IPS DF 6.9 (cell line): ENCODE measurements around the gene GZMA.
"Not testable (repeated sequence)": the region's sequence is repeated elsewhere in the genome, so short reads cannot be mapped to it uniquely, and the experiment has no call there.

Experiments
- DNase-seq: peaks from one replicate; pipeline ENCODE4 v3.0.0-alpha.2; 2013; ENCODE audit warnings: low read depth, low spot score
- H3K27ac ChIP-seq: one replicate; pipeline ENCODE4 v1.5.1; 2013; ENCODE audit warnings: low read length, control low read depth
- H3K27me3 ChIP-seq: 2 replicates; pipeline ENCODE4 v1.6.1; 2013; ENCODE audit warnings: mild to moderate bottlenecking, low read length; ENCODE audit not compliant: control insufficient read depth, insufficient read depth
- H3K36me3 ChIP-seq: 2 replicates; pipeline ENCODE4 v1.6.1; 2013; ENCODE audit warnings: low read length; ENCODE audit not compliant: control insufficient read depth, insufficient read depth
- H3K4me1 ChIP-seq: 2 replicates; pipeline ENCODE4 v1.6.1; 2013; ENCODE audit warnings: low read length; ENCODE audit not compliant: control insufficient read depth, insufficient read depth
- H3K4me3 ChIP-seq: 2 replicates; pipeline ENCODE4 v1.5.1; 2013; ENCODE audit warnings: mild to moderate bottlenecking, low read length
- H3K9me3 ChIP-seq: 2 replicates; pipeline ENCODE4 v1.6.1; 2013; ENCODE audit warnings: low read length, inconsistent platforms; ENCODE audit not compliant: control insufficient read depth, insufficient read depth
- WGBS: extraction: QIAGEN DNeasy Blood & Tissue Kit; methylation state at CpG from one replicate; pipeline ENCODE4 v1.1.7; 2013; ENCODE audit warnings: mixed read lengths, missing lambda C conversion rate; ENCODE audit not compliant: insufficient read length, insufficient coverage; 5-methylcytosine and 5-hydroxymethylcytosine counted together

Gene GZMA

DNA sequence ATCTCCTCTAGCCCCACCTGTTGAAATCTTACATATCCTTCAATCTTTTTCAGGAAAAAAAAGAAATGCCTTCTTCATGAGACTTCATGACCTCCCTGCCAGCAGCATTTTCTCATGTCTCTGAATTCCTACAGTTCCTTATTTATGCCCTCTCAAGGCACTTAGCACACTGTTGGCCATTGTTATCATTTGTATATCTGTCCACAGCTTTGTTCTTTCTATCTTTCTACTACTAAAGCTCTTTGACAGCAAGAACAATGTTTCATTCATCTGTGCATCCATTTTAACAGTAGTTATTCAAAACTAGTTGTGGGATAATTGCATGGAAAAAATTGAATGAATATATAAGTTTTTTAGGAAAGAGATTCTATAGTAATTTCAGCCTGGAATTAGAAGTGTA lies 20.9 kb upstream of the GZMA start:
- Histone ChIP-seq H3K36me3 (no peaks in the 10 kb centered on the region), H3K27me3 (no peaks in the 10 kb centered on the region), H3K4me1 (no peaks in the 10 kb centered on the region), H3K9me3 (no peaks in the 10 kb centered on the region; the same call in 1 of the 2 replicates), H3K4me3 (no peak overlapping the region), H3K27ac (no peak overlapping the region)
- DNase-seq, result no peak

DNA sequence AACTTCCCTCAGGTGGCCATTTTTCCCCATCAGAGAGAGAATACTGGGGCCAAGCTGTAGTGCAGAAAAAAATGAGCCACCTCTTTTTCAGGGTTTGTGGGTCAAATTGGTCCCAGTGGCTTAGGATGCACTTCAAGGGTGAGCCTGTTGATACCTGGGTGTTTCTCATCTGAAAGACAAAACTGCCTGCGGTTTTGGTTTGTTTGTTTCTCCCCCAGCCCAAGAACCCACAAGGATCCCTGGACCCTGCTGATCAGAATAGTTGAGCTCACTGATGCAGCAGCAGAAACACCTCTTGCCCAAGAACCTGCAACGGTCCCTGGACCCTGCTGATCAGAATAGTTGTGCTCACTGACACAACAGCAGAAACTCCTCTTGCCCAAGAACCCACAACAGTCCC lies 13.1 kb upstream of the GZMA start:
- not testable (repeated sequence) for H3K36me3 ChIP-seq, H3K9me3 ChIP-seq, DNase-seq, H3K27ac ChIP-seq, H3K27me3 ChIP-seq, H3K4me3 ChIP-seq, H3K4me1 ChIP-seq
- no CpG with 5 or more reads among the region's 2 CpGs for WGBS

DNA sequence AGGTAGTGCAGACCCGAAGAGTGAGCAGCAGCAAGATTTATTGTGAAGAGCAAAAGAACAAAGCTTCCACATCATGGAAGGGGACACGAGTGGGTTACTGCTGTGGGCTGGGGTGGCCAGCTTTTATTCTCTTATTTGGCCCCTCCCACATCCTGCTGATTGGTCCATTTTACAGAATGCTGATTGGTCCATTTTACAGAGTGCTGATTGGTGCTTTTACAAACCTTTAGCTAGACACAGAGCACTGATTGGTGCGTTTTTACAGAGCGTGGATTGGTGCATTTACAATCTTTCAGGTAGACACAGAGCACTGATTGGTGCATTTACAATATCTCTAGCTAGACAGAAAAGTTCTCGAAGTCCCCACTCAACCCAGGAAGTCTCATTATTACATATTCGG lies 11.4 kb upstream of the GZMA start:
- not testable (repeated sequence) for H3K4me1 ChIP-seq, H3K9me3 ChIP-seq, H3K27me3 ChIP-seq, H3K36me3 ChIP-seq, H3K27ac ChIP-seq, H3K4me3 ChIP-seq, DNase-seq
- WGBS, result no CpG with 5 or more reads among the region's 6 CpGs

DNA sequence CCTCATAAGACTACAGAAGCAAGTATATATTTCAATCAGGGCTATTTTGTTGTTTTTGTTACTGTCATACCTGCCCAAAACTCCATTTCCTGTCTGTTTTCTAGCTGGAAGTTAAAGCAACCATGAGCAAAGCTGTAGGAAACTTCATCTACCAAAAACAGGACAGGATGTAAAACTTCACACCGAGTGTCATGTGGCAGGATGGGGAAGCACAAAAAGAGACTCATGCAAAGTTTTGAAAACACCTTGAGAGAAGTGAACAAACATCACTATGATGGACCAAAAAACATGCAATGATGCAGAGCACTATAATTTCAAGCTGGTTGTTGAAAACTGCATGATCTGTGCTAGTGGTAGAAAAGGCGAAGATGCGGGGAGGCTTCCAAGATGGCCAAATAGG lies 6.3 kb upstream of the GZMA start:
- no peak for DNase-seq
- H3K4me1 ChIP-seq, result no peaks in the 10 kb centered on the region
- H3K27ac ChIP-seq, result no peak overlapping the region
- no peak overlapping the region for H3K4me3 ChIP-seq
- no CpG with 5 or more reads among the region's 3 CpGs for WGBS
- no peaks in the 10 kb centered on the region for H3K27me3 ChIP-seq
- no peaks in the 10 kb centered on the region for H3K36me3 ChIP-seq
- H3K9me3 ChIP-seq, result no peaks in the 10 kb centered on the region

DNA sequence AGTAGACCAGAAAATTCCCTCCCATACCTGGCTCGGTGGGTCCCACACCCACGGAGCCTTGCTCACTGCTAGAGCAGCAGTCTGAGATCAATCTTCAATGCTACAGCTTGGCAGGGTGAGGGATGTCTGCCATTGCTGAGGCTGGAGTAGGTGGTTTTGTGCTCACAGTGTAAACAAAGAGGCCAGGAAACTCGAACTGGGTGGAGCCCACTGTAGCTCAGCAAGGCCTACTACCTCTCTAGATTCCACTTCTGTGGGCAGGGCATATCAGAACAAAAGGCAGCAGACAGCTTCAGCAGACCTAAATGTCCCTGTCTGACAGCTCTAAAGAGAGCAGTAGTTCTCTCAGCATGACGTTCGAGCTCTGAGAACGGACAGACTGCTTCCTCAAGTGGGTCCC lies 5.6 kb upstream of the GZMA start:
- Histone ChIP-seq H3K4me3 (no peak overlapping the region), H3K36me3 (no peaks in the 10 kb centered on the region), H3K27ac (no peak overlapping the region), H3K9me3 (no peaks in the 10 kb centered on the region), H3K4me1 (no peaks in the 10 kb centered on the region), H3K27me3 (no peaks in the 10 kb centered on the region)
- DNase-seq, result no peak
- no CpG with 5 or more reads among the region's 6 CpGs for WGBS

DNA sequence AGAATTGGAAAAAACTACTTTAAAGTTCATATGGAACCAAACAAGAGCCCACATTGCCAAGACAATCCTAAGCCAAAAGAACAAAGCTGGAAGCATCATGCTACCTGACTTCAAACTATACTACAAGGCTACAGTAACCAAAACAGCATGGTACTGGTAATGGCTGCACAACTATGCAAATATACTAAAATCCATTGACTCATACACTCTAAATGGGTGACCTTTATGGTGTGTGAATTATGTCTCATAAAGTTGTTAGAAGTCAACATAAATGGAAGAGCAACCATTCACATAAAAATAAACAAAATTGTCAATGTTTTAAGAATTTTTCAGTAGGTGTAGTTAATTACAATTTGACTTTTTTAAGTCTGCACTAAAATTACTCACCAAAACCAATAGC lies 1.3 kb upstream of the GZMA start:
- not testable (repeated sequence) for H3K9me3 ChIP-seq, H3K27ac ChIP-seq, H3K36me3 ChIP-seq, H3K4me3 ChIP-seq, DNase-seq, H3K4me1 ChIP-seq, H3K27me3 ChIP-seq

DNA sequence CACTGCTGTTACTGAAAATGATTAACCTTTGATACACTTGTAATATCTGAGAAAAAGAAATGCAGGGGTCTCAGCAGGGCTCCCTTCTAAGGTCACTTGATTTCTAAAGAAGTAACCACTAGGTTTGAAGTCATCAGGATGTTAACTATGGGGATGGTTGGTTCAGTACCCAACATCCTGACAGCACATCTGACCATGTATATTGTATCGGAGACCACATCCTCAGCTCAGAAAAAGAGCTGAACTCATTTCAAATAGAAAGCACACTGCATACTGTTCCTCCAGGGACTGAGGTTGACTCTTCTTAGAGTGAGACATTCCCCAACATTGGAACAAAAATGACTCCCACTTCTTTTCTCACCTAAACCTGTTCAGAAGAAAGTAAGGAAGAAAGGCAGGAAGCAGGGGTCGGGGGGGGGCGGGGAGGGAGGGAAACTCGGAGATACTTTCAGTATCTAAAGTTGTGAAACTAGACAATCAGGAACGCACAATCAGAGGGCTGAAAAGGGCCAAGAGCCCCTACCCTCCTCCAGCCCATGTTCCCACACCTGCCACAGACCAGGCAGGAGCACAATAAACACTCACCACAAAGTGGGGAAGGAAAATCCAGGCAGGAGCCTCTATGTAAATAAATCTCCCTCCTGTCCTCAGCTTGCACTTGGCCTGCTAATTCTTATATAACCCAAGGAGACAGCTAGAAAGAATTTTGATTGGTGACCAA lies 730 bp upstream of the GZMA start:
- no peak for DNase-seq
- Histone ChIP-seq H3K9me3 (no peaks in the 10 kb centered on the region), H3K27me3 (no peaks in the 10 kb centered on the region), H3K4me3 (no peak overlapping the region), H3K36me3 (no peaks in the 10 kb centered on the region), H3K27ac (no peak overlapping the region), H3K4me1 (no peaks in the 10 kb centered on the region)
- no CpG with 5 or more reads among the region's 5 CpGs for WGBS

DNA sequence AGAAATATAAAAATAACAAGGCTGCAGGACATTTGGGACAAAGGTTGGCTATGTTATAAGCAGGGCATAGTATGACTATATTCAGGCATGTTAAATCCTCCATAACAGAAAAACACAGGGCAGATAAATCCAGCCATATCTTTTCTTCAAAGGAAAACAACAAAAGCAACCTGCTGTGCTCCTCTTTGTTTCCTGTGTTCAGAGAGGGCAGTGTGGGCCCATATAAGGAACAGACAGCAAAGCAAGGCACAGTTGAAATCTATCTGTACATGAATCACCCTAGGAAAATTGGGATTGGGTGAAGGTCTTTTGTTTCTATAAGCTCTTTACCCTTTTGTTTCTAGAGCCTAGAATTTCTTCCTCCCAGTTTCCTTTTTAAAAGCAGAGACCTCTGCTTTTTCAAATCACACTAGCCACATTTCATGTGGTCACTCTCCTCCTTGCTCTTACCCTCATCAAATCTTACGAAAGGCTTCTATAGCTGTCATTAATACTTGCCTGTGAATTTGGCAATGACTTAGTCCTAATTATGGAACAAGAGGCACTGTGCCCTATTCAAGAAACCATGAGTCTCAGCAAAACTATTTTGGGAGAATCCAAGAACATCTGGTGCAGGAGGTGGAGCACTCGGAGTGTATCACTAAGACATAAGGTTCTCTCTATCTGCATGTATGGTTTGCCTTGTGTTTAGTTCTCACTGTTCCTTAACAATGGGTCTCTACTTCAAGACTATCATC lies 1.8 kb downstream of the GZMA start:
- H3K27me3 ChIP-seq, result no peaks in the 10 kb centered on the region
- no peak for DNase-seq
- H3K4me1 ChIP-seq, result no peaks in the 10 kb centered on the region
- no peak overlapping the region for H3K27ac ChIP-seq
- no peaks in the 10 kb centered on the region for H3K36me3 ChIP-seq
- H3K9me3 ChIP-seq, result no peaks in the 10 kb centered on the region
- no peak overlapping the region for H3K4me3 ChIP-seq
- WGBS, result no CpG with 5 or more reads among the region's 2 CpGs

DNA sequence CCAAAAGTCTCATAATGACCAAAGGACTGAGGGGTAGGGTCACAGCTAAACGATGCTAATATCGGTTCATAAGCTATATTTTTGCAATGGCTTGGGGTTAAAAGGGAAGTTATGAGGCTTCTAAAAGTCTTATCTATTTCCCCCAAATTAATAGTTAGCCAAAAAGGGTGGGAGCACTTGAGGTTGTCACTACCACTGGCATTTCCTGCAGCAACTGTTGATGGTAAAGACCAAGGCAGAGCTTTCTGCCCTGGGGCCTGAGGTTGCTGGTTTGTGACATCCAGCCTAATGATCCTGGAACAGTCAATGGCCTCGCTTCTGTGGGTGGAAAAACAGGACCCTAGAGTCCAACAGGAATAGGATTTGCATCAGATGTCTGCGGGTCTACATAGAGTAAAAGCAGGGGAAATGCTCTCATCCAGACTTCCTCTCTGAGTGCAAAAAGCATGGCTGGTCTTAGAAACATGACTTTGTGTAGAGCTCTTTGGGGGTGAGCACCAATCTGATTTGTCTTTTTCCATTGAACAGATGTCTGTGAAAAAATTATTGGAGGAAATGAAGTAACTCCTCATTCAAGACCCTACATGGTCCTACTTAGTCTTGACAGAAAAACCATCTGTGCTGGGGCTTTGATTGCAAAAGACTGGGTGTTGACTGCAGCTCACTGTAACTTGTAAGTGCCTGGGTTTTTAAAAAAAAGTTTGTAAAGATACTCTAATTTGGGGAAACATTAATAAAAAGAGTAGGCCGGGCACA lies 2.7 kb downstream of the GZMA start:
- no peak overlapping the region for H3K27ac ChIP-seq
- no peak for DNase-seq
- no peak overlapping the region for H3K4me3 ChIP-seq
- whole genome bisulfite sequencing, result no CpG with 5 or more reads among the region's 5 CpGs
- no peaks in the 10 kb centered on the region for H3K9me3 ChIP-seq
- H3K4me1 ChIP-seq, result no peaks in the 10 kb centered on the region
- H3K36me3 ChIP-seq, result no peaks in the 10 kb centered on the region
- H3K27me3 ChIP-seq, result no peaks in the 10 kb centered on the region

DNA sequence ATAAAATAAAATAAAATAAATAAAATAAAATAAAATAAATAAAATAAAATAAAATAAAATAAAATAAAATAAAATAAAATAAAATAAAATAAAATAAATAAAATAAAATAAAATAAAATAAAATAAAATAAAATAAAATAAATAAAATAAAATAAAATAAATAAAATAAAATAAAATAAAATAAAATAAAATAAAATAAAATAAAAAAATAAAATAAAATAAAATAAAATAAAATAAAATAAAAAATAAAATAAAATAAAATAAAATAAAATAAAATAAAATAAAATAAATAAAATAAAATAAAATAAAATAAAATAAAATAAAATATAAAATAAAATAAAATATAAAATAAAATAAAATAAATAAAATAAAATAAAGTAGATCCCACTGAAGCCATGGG lies 3.5 kb downstream of the GZMA start:
- not testable (repeated sequence) for DNase-seq, H3K27me3 ChIP-seq, H3K4me3 ChIP-seq, H3K27ac ChIP-seq, H3K36me3 ChIP-seq, H3K9me3 ChIP-seq, H3K4me1 ChIP-seq
